ENCODE measurements around the gene CCDC88C.

Gene CCDC88C

GRCh38 chr14:91374879-91375702, 42.5 kb downstream of the CCDC88C start:
- TF ChIP-seq CTCF (IDR thresholded peaks at IDR 0.05; ENCODE audit: low read depth, low read length, missing control alignments), result no peak
- DNase-seq (ENCODE audit: low read depth), result no peak
- H3K4me3 ChIP-seq (ENCODE audit: low read depth, low read length), result no peak overlapping the region

- DNase-seq (ENCODE audit: low read depth), result no peak
- no peak overlapping the region; the same call in 1 of the 2 replicates for H3K4me3 ChIP-seq (ENCODE audit: low read depth, low read length)
- TF ChIP-seq CTCF (IDR thresholded peaks at IDR 0.05; ENCODE audit: low read depth, low read length, missing control alignments), result no peak
Measured at GRCh38 chr14:91374287-91374878, 43.2 kb downstream of the CCDC88C start.

- no peak for TF ChIP-seq CTCF (IDR thresholded peaks at IDR 0.05; ENCODE audit: low read depth, low read length, missing control alignments)
- H3K4me3 ChIP-seq (ENCODE audit: low read depth, low read length), result peak overlapping the region; percentile 22
- DNase-seq (ENCODE audit: low read depth), result peak; percentile 84
Measured at GRCh38 chr14:91373591-91374254, 43.9 kb downstream of the CCDC88C start.

GRCh38 chr14:91372671-91373495, 44.7 kb downstream of the CCDC88C start:
- no peak for DNase-seq (ENCODE audit: low read depth)
- peak overlapping the region; percentile 18 for H3K4me3 ChIP-seq (ENCODE audit: low read depth, low read length)
- TF ChIP-seq CTCF (IDR thresholded peaks at IDR 0.05; ENCODE audit: low read depth, low read length, missing control alignments), result peak; percentile 17

- DNase-seq (ENCODE audit: low read depth), result no peak
- peak overlapping the region; percentile 0; the same call in 1 of the 2 replicates for H3K4me3 ChIP-seq (ENCODE audit: low read depth, low read length)
- no peak for TF ChIP-seq CTCF (IDR thresholded peaks at IDR 0.05; ENCODE audit: low read depth, low read length, missing control alignments)
Measured at GRCh38 chr14:91371990-91372375, 45.6 kb downstream of the CCDC88C start.
